Inflammatory macrophage treated with lipopolysaccharide for 4 hours (primary cell): ENCODE measurements around the gene LRRFIP1.
"Not testable (repeated sequence)": the region's sequence is repeated elsewhere in the genome, so short reads cannot be mapped to it uniquely, and the experiment has no call there.

Experiments used
- DNase-seq: peaks from one replicate; pipeline ENCODE4 v3.0.0-alpha.2; 2020

LRRFIP1 gene

GRCh38 chr2:237597196-237598145, 29.9 kb upstream of the LRRFIP1 start:
- DNase-seq, result no peak

- no peak for DNase-seq
Measured at GRCh38 chr2:237598468-237599208, 28.7 kb upstream of the LRRFIP1 start.

GRCh38 chr2:237599465-237600110, 27.8 kb upstream of the LRRFIP1 start:
- DNase-seq, result no peak

GRCh38 chr2:237600205-237600846, 27.1 kb upstream of the LRRFIP1 start:
- peak; percentile 39 for DNase-seq

- DNase-seq, result no peak
Measured at GRCh38 chr2:237601453-237602116, 25.8 kb upstream of the LRRFIP1 start.

GRCh38 chr2:237602409-237602808, 25.0 kb upstream of the LRRFIP1 start:
- DNase-seq, result no peak

- no peak for DNase-seq
Measured at GRCh38 chr2:237603049-237603717, 24.2 kb upstream of the LRRFIP1 start.

GRCh38 chr2:237603718-237604362, 23.5 kb upstream of the LRRFIP1 start:
- peak; percentile 56 for DNase-seq

GRCh38 chr2:237604391-237604790, 23.0 kb upstream of the LRRFIP1 start:
- no peak for DNase-seq

- no peak for DNase-seq
Measured at GRCh38 chr2:237604960-237605359, 22.4 kb upstream of the LRRFIP1 start.

- DNase-seq, result not testable (repeated sequence)
Measured at GRCh38 chr2:237606522-237606921, 20.9 kb upstream of the LRRFIP1 start.

- DNase-seq, result no peak
Measured at GRCh38 chr2:237612527-237613357, 14.6 kb upstream of the LRRFIP1 start.

GRCh38 chr2:237613679-237614078, 13.7 kb upstream of the LRRFIP1 start:
- no peak for DNase-seq

GRCh38 chr2:237614151-237614720, 13.2 kb upstream of the LRRFIP1 start:
- no peak for DNase-seq

GRCh38 chr2:237615631-237616249, 11.6 kb upstream of the LRRFIP1 start:
- no peak for DNase-seq

- DNase-seq, result no peak
Measured at GRCh38 chr2:237616373-237616733, 11.0 kb upstream of the LRRFIP1 start.

- DNase-seq, result no peak
Measured at GRCh38 chr2:237616734-237617586, 10.4 kb upstream of the LRRFIP1 start.

- no peak for DNase-seq
Measured at GRCh38 chr2:237617587-237617982, 9.8 kb upstream of the LRRFIP1 start.

GRCh38 chr2:237618449-237618848, 8.9 kb upstream of the LRRFIP1 start:
- DNase-seq, result no peak
